Measurements from ENCODE around the gene TMEM243. TPM values are rescaled to one million over a fixed set of nuclear protein-coding genes. Genes with fewer than 3 reads are reported as not detected.

The TMEM243 gene
- total and polyA plus RNA-seq, 2 donors from 2014 or later = 37.7 to 50.3 TPM

GRCh38 chr7:87154569-87154968 is 65.0 kb downstream of the TMEM243 start:
- Histone ChIP-seq H3K9me3 (ENCODE audit: control insufficient read depth in 2 of 3, insufficient read depth in 1 of 3, low read length in 3 of 3) (no peaks in the 10 kb centered on the region), H3K4me1 (ENCODE audit: control insufficient read depth in 2 of 3, insufficient read depth in 2 of 3, low read depth in 1 of 3, low read length in 3 of 3) (peaks cover 0 to 24% (median 6%) of the 10 kb centered on the region in 3 donors), H3K27ac (ENCODE audit: low read depth in 2 of 2, low read length in 2 of 2) (no peak overlapping the region), H3K27me3 (ENCODE audit: control insufficient read depth, insufficient read depth, low read length) (no peaks in the 10 kb centered on the region), H3K36me3 (ENCODE audit: control insufficient read depth in 2 of 3, insufficient read depth in 3 of 3, low read length in 3 of 3) (no peaks in the 10 kb centered on the region), H3K9ac (ENCODE audit: low read length in 3 of 3) (no peak overlapping the region), H3K4me3 (ENCODE audit: low read length in 3 of 3) (peak overlapping the region in 2 of 3 donors; percentile 82 to 85)
- FAIRE-seq = no peak
- no peak for DNase-seq
- TF ChIP-seq CTCF (IDR thresholded peaks at IDR 0.05; ENCODE audit: borderline replicate concordance, extremely low read depth, insufficient read depth) = no peak
- intact Hi-C loops (cut with DNase I) = no loop called here

- peaks cover 0 to 24% (median 6%) of the 10 kb centered on the region in 3 donors for H3K4me1 ChIP-seq (ENCODE audit: control insufficient read depth in 2 of 3, insufficient read depth in 2 of 3, low read depth in 1 of 3, low read length in 3 of 3)
- H3K27me3 ChIP-seq (ENCODE audit: control insufficient read depth, insufficient read depth, low read length) = no peaks in the 10 kb centered on the region
- intact Hi-C loops (cut with DNase I) = no loop called here
- H3K4me3 ChIP-seq (ENCODE audit: low read length in 3 of 3) = peak overlapping the region; percentile 12 to 85 (median 82)
- H3K36me3 ChIP-seq (ENCODE audit: control insufficient read depth in 2 of 3, insufficient read depth in 3 of 3, low read length in 3 of 3) = no peaks in the 10 kb centered on the region
- peak overlapping the region in 2 of 3 donors; percentile 27 to 97 for H3K9ac ChIP-seq (ENCODE audit: low read length in 3 of 3)
- no peak for TF ChIP-seq CTCF (IDR thresholded peaks at IDR 0.05; ENCODE audit: borderline replicate concordance, extremely low read depth, insufficient read depth)
- DNase-seq = peak in 1 of 5 donors; percentile 12
- H3K9me3 ChIP-seq (ENCODE audit: control insufficient read depth in 2 of 3, insufficient read depth in 1 of 3, low read length in 3 of 3) = no peaks in the 10 kb centered on the region
- no peak overlapping the region for H3K27ac ChIP-seq (ENCODE audit: low read depth in 2 of 2, low read length in 2 of 2)
- FAIRE-seq = no peak
Observed at GRCh38 chr7:87154166-87154565, 65.4 kb downstream of the TMEM243 start.

GRCh38 chr7:87152897-87153641 is 66.5 kb downstream of the TMEM243 start:
- Histone ChIP-seq H3K27me3 (ENCODE audit: control insufficient read depth, insufficient read depth, low read length) (no peaks in the 10 kb centered on the region), H3K9me3 (ENCODE audit: control insufficient read depth in 2 of 3, insufficient read depth in 1 of 3, low read length in 3 of 3) (no peaks in the 10 kb centered on the region), H3K9ac (ENCODE audit: low read length in 3 of 3) (peak overlapping the region; percentile 61 to 97 (median 73)), H3K4me3 (ENCODE audit: low read length in 3 of 3) (peak overlapping the region; percentile 82 to 98 (median 85)), H3K4me1 (ENCODE audit: control insufficient read depth in 2 of 3, insufficient read depth in 2 of 3, low read depth in 1 of 3, low read length in 3 of 3) (peaks cover 0 to 24% (median 6%) of the 10 kb centered on the region in 3 donors), H3K27ac (ENCODE audit: low read depth in 2 of 2, low read length in 2 of 2) (peak overlapping the region; percentile 88 to 96), H3K36me3 (ENCODE audit: control insufficient read depth in 2 of 3, insufficient read depth in 3 of 3, low read length in 3 of 3) (no peaks in the 10 kb centered on the region)
- no peak for TF ChIP-seq CTCF (IDR thresholded peaks at IDR 0.05; ENCODE audit: borderline replicate concordance, extremely low read depth, insufficient read depth)
- DNase-seq (peak; percentile 37 to 63 (median 59)), FAIRE-seq (no peak)
- intact Hi-C loops (cut with DNase I) = no loop called here
